ENCODE data around the gene ZNRD2.

The ZNRD2 gene

DNA sequence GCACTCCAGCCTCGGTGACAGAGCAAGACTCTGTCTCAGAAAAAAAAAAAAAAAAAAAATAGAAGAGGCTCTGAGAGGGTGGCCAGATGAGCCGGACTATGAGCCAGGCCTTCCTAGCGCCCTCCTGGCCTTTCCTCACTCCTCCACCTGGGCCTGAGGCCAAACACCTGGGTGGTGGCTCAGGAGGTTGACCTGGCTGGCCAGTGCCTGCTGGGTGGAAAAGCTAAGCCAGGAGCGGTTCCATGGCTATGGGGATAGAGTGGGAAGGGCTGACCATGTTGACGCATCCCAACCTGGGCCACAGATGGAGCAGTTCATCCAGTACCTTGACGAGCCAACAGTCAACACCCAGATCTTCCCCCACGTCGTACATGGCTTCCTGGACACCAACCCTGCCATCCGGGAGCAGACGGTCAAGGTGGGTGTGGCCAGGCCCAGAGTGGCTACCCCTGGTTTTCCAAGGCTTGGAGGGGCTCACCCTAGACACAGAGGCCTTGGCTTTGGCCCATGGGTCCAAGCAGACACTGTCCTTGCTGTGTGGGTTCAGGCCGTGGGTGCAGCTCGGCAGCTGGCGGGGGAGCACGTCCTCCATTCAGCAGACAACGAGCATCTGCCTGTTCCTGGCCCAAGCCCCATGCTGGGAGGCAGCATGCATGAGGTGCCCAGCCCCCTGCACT, 37.8 kb upstream of the ZNRD2 start:
- Histone ChIP-seq H2AFZ (ENCODE audit: low read length) (no peak overlapping the region), H3K9ac (ENCODE audit: low read length) (no peak overlapping the region), H3K9me3 (replicated peaks; ENCODE audit: insufficient read depth, low read length) (no peaks in the 10 kb centered on the region), H3K4me1 (ENCODE audit: low read length) (no peaks in the 10 kb centered on the region), H3F3A (ENCODE audit: insufficient read depth, low read length) (peaks cover 4% of the 10 kb centered on the region; the same call in 1 of the 2 replicates), H3K36me3 (replicated peaks; ENCODE audit: insufficient read depth, low read length) (no peaks in the 10 kb centered on the region), H3K79me2 (ENCODE audit: low read length) (peaks cover 4% of the 10 kb centered on the region; the same call in 1 of the 2 replicates), H4K20me1 (ENCODE audit: insufficient read depth, low read length) (no peaks in the 10 kb centered on the region), H3K9me2 (replicated peaks; ENCODE audit: insufficient read depth, low read length) (no peaks in the 10 kb centered on the region), H3K4me3 (ENCODE audit: low read length) (no peak overlapping the region), H3K27me3 (replicated peaks; ENCODE audit: insufficient read depth, low read length) (no peaks in the 10 kb centered on the region), H3K4me2 (ENCODE audit: low read depth, low read length) (no peak overlapping the region), H3K27ac (ENCODE audit: low read length) (no peak overlapping the region)
- no peak for TF ChIP-seq EZH2phosphoT487 (IDR thresholded peaks at IDR 0.05; ENCODE audit: low read length)
- no peak for TF ChIP-seq EZH2 (optimal IDR thresholded peaks at IDR 0.05; ENCODE audit: low read depth, low read length)
- TF ChIP-seq, protein P1, sequence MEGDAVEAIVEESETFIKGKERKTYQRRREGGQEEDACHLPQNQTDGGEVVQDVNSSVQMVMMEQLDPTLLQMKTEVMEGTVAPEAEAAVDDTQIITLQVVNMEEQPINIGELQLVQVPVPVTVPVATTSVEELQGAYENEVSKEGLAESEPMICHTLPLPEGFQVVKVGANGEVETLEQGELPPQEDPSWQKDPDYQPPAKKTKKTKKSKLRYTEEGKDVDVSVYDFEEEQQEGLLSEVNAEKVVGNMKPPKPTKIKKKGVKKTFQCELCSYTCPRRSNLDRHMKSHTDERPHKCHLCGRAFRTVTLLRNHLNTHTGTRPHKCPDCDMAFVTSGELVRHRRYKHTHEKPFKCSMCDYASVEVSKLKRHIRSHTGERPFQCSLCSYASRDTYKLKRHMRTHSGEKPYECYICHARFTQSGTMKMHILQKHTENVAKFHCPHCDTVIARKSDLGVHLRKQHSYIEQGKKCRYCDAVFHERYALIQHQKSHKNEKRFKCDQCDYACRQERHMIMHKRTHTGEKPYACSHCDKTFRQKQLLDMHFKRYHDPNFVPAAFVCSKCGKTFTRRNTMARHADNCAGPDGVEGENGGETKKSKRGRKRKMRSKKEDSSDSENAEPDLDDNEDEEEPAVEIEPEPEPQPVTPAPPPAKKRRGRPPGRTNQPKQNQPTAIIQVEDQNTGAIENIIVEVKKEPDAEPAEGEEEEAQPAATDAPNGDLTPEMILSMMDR (IDR thresholded peaks at IDR 0.05; ENCODE audit: low read length), result no peak
- DNase-seq, result no peak

GRCh38 chr11:65535102-65535501, 35.2 kb upstream of the ZNRD2 start:
- H3K4me3 ChIP-seq (ENCODE audit: low read length), result no peak overlapping the region
- peaks cover 4% of the 10 kb centered on the region for H3K4me1 ChIP-seq (ENCODE audit: low read length)
- H3K9me3 ChIP-seq (replicated peaks; ENCODE audit: insufficient read depth, low read length), result no peaks in the 10 kb centered on the region
- H3K79me2 ChIP-seq (ENCODE audit: low read length), result 0 out of 2 replicates have a peak, but pooled peaks cover 3% of the 10 kb centered on the region
- no peak overlapping the region for H2AFZ ChIP-seq (ENCODE audit: low read length)
- no peak overlapping the region for H3K9ac ChIP-seq (ENCODE audit: low read length)
- peaks cover 15% of the 10 kb centered on the region for H3F3A ChIP-seq (ENCODE audit: insufficient read depth, low read length)
- no peaks in the 10 kb centered on the region; the same call in 1 of the 2 replicates for H3K36me3 ChIP-seq (replicated peaks; ENCODE audit: insufficient read depth, low read length)
- H3K4me2 ChIP-seq (ENCODE audit: low read depth, low read length), result no peak overlapping the region
- DNase-seq, result no peak
- H3K27me3 ChIP-seq (replicated peaks; ENCODE audit: insufficient read depth, low read length), result no peaks in the 10 kb centered on the region
- no peaks in the 10 kb centered on the region for H3K9me2 ChIP-seq (replicated peaks; ENCODE audit: insufficient read depth, low read length)
- no peaks in the 10 kb centered on the region for H4K20me1 ChIP-seq (ENCODE audit: insufficient read depth, low read length)
- TF ChIP-seq EZH2 (optimal IDR thresholded peaks at IDR 0.05; ENCODE audit: low read depth, low read length) (no peak), EZH2phosphoT487 (IDR thresholded peaks at IDR 0.05; ENCODE audit: low read length) (no peak)
- TF ChIP-seq, protein P1 (IDR thresholded peaks at IDR 0.05; ENCODE audit: low read length), result no peak
- H3K27ac ChIP-seq (ENCODE audit: low read length), result no peak overlapping the region

- Histone ChIP-seq H3K9me3 (replicated peaks; ENCODE audit: insufficient read depth, low read length) (no peaks in the 10 kb centered on the region), H3F3A (ENCODE audit: insufficient read depth, low read length) (peaks cover 22% of the 10 kb centered on the region), H3K4me3 (ENCODE audit: low read length) (no peak overlapping the region), H3K9ac (ENCODE audit: low read length) (no peak overlapping the region), H3K27me3 (replicated peaks; ENCODE audit: insufficient read depth, low read length) (no peaks in the 10 kb centered on the region), H3K79me2 (ENCODE audit: low read length) (0 out of 2 replicates have a peak, but pooled peaks cover 3% of the 10 kb centered on the region), H2AFZ (ENCODE audit: low read length) (no peak overlapping the region), H3K9me2 (replicated peaks; ENCODE audit: insufficient read depth, low read length) (no peaks in the 10 kb centered on the region), H4K20me1 (ENCODE audit: insufficient read depth, low read length) (no peaks in the 10 kb centered on the region), H3K36me3 (replicated peaks; ENCODE audit: insufficient read depth, low read length) (no peaks in the 10 kb centered on the region; the same call in 1 of the 2 replicates), H3K4me1 (ENCODE audit: low read length) (peaks cover 11% of the 10 kb centered on the region), H3K4me2 (ENCODE audit: low read depth, low read length) (no peak overlapping the region), H3K27ac (ENCODE audit: low read length) (no peak overlapping the region)
- no peak for DNase-seq
- TF ChIP-seq, protein P1 (IDR thresholded peaks at IDR 0.05; ENCODE audit: low read length), result no peak
- no peak for TF ChIP-seq EZH2 (optimal IDR thresholded peaks at IDR 0.05; ENCODE audit: low read depth, low read length)
- TF ChIP-seq EZH2phosphoT487 (IDR thresholded peaks at IDR 0.05; ENCODE audit: low read length), result no peak
These were observed 33.6 kb upstream of the ZNRD2 start for GRCh38 chr11:65536412-65537295.
